ELR (cell line): ENCODE measurements around the gene ATP13A2.

Source experiments
- DNase-seq: peaks from one replicate; pipeline ENCODE4 v3.0.0-alpha.2; 2015; ENCODE audit warnings: low read depth

The ATP13A2 gene

DNA sequence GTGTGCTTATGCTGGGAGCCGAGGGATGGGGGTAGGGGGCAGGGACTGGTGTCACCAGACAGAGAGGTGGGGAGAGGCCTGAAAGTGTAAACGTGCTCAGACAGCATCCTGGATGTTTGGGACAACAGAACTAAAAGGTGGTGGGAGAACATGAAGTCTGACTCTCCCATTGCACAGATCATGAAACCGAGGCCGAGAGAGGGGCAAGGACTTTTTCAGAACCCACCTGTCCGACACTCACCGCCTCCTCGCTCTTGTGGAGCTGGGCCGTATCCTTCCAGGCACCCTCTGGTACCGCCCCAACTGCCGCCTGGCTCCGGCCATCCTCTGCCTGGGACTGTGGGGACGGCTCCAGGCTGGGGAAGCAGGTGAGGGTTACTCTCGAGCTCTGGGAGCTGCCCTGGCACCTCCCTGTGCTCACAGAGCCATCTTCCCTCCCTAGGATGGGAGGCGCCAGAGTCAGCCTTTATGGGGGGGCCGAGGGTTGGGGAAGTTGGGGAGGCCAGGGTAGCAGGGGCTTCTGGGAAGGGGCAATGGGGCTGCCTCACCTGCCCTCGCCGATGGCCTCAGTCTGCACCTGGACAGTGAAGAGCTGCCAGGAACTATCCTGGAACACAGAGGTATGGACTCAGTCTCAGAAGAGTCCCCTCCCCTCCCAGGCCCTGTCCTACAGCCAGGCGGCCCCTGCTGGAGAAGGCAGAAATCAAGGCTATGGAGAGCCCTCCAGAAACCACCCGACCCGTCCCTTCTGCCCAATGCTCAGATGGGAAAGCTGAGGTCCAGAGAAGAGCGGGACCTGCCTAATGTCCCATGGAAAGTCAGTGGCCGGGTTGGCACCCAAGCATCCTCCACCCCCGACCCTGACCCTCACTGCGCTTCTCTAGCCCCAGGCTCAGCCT is 7.0 kb downstream of the ATP13A2 start:
- peak; percentile 29 for DNase-seq

DNA sequence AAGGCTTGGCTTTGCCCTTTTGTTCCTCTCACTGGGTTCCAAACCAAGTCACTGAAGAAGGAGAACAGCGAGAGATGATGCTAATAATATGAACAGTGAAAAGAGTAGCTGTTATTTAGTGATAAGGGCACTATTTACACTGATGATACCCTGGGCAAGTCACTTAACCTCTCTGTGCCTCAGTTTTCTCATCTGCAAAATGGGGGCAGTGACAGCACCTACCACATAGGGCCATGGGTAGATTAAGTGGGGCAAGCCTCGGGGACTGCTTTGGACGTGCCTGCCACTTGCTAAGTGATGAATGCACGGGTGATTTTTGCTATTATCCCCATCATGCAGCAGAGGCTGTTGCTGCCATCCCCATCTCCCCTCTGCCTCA is 9.2 kb downstream of the ATP13A2 start:
- no peak for DNase-seq

DNA sequence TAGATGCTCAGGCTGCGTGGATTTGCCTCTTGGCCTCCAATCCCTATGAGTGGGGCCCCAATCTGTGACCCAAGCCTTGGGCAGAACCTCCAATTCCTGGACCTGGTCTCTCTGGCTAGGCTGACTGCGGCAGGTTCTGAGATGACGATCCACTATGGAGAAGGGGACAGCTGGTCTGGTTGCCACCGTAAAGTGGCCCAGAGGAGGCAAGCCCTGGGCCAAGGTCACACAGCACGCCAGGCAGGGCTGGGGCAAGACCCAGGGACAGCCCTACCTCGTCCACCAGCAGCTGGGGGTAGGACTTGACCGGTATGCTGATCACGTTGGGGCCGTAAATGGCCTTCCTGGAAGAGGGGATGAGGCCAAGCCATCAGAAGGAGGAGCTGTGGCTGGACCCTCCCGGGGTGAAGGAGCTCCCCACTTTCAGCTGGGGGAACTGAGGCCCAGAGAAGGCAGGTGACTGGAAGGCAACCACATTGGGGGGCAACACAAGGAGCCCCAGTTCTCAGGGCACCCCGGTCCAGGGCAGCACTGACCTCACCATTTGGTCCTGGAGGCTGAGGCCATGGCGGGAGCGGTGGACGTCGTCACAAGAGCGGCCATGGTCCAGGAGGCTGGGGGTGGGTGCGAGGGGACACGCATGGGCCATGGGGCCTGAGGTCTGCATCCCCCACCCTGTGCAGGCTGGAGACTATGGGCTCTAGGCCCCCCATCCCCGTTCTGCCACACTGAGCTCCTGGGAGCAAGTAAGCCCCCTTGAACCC is 9.8 kb downstream of the ATP13A2 start:
- DNase-seq = no peak

DNA sequence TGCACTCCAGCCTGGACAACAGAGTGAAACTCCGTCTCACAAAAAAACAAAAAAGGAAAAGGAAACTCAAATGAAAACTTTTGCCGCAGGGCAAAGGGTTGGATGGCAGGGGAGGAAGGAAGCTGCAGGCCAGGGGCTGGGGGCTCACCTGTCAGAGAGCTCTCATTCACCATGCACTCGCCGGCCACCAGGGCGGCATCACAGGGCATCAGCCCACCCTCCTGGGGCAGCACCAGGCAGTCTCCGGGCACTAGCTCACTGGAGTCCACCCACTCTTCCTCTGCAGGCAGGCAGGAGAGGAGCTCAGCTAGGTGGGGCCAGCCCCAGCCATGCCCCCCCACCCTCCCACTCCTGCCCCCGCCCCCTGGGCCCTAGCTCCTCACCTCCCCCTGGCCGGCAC is 11.9 kb downstream of the ATP13A2 start:
- no peak for DNase-seq

DNA sequence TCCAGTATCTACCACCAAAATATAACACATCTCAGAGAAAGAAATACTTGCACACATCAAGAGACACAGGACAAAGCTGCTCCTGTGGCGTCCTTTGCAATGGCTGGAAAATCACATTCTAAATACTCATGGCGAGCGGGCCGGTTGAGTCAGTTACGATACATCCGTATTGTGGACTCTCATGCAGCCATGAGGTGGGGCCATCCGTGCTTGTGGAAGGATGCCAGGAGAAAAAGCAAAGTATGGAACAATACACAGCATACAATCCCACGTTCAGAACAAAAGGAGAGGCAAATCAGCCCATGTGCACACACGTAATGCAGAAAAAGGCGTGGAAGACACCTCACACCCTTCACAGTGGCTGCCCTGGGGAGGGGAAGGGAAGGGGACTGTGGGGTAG is 13.1 kb downstream of the ATP13A2 start:
- peak; percentile 46 for DNase-seq

DNA sequence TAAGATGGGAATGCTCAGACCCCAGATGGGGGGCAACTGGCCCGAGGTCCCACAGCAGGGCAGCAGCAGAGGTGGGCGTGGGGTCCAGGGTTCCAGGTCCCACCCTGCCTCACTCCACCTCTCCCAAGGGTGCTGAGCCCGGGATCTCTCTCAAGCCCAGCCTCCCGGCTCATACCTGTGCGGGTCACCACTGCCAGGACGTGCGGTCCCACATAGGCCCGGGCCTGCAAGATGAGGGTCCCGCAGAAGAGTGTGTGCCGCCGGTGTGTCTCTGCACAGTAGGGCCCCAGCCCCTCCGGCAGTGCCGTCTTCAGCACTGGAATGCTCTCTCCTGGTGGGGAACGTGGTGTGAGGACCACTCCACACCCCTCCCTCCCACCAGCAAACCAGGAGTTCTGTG is 14.9 kb downstream of the ATP13A2 start:
- DNase-seq = no peak

DNA sequence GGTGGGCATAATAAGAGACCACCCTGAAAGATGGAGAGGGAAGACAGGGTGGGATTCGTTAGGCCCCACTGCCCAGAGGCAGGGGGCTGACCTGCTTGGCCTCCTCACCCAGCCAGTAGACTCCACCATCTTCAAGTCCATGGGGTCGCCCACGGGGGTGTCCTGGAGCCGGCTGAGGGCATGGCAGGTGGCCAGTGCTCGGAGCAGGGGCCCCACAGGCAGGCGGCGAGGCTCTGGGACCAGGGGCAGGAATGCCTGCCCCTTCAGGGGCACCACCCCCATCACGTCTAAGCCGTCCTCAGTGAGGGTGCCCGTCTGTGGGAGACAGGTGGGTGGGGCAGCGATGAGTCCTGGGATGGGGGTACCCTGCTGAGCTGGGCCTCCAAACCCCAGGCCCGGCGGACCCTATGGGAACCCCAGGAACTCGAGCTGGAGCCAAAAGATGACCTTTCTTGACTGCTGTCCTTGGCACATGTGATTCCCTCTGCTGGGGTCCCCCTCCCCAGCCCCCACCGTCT is 18.1 kb downstream of the ATP13A2 start:
- no peak for DNase-seq

DNA sequence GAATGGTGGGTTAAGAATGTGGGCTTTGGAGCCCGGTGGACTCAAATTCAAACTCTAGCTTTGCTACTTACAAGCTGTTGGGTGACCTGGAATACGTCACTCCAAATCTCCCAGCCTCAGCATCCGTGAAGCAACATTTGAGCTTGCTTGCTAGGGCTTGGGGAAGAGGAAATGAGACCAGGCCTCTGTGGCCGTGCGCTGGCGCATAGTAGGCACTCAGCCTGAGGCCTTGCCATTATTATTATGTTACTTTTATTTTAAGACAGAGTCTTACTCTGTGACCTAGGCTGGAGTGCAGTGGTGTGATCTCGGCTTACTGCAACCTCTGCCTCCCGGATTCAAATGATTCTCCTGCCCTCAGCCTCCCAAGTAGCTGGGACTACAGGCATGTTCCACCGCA is 19.1 kb downstream of the ATP13A2 start:
- DNase-seq = no peak

DNA sequence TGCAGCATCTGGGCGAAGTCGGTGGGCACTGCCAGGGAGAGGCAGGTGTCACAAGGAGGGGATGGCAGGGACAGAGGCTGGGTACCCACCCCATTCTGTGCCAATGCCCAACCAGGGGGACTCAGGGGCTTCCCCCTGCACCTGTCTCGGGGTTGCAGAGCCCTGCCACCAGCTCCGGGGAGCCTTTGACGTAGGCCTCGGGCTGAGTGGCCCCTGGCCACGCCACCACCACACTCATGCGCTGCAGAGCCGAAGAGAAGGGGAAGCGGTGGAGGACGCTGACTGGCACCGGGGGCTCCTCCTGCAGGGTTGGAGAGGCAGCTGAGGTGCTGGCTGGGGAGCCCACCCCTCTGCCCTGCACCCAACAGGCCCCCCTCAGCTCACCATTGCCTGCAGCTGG is 19.6 kb downstream of the ATP13A2 start:
- no peak for DNase-seq

DNA sequence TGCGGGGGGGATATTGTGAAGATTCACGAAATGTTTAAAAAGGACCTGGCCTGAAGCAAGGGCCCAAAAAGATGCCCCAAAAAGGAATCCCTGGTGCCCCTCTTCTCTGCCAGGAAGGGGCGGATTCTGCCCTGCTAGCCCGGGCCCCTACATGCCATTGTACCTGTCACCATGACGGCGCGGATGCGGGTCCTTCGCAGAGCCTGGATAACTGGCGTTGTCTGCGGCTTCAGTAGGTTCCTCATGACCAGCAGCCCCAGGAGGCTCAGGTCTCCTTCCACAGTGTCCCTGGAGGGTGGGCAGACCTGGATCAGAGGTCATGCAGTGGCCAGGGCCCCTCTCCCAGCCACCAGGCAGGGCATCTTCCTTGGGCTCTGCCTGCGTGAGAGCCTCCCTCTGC is 20.2 kb downstream of the ATP13A2 start:
- no peak for DNase-seq

DNA sequence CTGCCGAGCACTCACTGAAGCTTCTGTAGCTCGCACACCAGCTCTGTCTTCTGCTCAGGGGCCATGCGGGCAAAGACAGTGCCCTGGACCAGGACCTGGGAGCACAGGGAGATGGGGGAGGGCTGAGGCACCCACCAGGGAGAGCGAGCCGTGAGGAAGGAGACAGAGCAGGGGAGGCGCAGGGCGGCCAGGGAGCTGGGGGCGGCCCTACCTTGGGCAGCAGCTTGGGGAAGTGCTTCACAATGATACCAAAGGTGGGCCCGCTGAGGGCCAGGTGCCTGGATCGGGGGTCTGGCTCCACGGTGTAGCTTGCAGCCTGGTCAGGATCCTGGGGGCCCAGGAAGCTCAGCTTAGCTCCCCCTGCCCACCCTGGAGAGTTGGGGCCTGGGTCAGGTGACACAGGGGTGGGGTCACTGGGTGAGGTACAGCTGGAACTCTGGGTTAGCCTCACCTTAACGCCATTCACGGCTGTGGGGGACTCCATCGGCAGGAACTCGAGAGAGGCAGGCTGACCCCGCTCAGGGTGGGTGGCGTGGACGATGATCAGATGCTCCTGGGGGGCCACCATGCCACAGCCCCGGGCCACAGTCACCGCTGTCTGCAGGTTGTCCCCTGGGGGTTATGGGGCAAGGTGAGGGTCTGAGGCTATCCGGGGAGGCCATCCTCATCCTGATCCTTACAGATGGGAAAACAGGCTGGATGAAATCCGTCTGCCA is 21.9 kb downstream of the ATP13A2 start:
- DNase-seq = no peak

DNA sequence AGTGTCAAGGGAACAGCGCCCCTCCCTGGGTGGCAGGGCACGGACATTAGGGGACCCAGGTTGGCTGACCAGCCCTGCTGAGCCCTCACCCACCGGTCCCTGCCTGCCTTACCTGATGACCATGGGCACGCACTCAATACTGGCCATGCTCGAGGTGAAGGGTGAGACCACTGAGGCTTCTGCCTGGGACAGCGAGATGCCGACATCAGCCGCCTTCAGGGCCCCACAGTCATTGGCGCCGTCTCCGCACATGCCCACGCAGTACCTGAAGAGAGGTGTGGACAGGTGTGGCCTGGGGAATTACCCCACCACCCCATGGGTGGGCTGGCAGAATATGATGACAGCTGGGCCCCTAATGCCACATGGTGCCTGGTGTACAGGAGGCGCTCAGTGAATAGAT is 23.5 kb downstream of the ATP13A2 start:
- DNase-seq = no peak

DNA sequence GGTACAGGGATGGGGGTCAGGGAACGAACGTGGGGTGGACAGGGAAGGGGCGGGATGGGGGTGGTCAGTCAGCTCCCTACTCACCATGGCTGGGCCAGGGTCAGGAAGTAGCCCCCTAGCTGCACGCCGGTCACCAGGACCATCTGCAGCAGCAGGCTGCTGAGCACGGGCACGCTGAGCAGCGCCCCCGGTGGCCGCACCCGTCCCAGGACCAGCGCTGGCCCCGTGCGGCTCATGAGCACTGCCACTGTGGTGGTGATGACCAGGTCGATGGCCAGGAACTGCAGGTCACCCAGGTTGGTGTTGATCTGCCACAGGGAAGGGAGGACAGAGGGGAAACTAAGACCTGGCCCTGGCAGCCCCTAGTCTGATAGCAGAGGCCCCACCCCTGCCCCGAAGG is 24.8 kb downstream of the ATP13A2 start:
- no peak for DNase-seq

DNA sequence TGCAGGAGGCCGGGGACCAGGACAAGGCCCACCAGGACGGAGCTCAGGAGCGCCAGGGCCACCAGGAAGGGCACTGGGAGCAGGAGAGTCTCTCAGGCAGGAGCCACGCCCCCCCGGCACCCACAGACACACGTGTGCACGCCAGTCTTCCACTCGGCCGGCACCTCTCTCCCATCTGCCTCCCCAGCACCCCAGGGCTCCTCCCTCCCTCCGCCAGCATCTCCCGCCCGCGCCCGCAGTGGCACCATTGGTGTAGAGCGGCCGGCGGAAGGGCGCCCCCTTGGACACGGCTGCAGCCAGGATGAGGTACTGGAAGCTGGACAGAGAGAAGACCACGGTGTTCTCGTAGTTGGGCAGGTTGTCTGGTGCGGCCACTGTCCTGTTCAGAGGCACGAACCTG is 25.2 kb downstream of the ATP13A2 start:
- DNase-seq = no peak

DNA sequence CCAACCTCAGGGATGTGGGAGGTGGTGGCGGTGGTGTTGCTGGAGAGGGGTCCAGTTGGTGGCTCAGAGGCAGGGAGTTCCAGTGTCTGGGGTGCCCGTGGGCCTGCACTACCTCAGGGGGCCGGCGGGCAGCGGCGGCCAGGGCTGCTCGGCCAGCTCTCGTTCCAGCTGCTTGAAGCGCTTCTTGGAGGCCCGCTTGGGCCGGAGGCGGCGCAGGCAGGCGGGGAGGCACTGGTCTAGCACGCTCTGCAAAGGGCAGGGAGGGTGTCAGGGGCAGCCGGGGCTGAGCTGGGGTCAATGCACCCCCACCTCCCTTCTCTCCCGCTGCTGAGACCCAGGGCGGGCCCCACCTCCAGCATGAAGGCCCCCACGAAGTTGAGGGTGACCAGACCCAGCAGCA is 25.6 kb downstream of the ATP13A2 start:
- DNase-seq = no peak

DNA sequence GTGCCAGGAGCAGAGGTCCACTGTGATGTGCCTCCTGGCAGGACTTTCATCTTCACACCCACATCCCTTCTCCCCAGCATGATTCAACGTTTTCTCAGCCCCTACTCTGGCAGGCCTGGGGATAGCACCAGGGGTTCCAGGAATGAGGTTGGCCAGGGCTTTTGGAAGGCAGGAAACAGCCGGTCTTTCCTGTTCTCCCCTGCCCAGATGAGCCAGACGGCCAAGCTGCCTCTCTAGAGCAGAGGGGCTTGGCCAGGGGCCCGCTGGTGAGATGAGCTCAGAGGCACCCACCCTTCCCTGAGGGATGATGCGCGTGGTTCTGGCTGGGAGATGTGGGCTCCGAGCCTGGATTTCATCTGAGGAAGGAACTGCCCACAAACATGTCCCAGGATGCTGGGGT is 27.0 kb downstream of the ATP13A2 start:
- DNase-seq = peak; percentile 84

DNA sequence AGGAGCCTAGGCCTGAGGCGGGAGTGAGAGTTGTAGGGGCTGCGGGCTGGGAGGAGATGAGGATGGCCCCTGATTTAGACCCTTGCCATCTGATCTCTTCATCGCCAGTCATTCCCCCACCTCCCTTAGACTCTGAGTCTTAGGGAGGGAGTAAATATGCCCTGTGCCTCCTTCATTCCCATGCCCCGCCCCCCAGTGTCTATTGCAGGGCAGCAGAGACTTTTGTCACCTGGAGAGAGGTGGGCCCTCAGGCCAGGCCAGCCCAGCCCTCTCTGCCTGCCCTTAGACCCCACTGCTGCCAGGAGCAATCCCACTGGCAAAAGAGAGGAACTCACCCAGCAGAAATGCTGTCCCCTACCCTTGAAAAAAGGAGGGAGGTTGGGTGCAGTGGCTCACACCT is 28.1 kb downstream of the ATP13A2 start:
- DNase-seq = no peak

DNA sequence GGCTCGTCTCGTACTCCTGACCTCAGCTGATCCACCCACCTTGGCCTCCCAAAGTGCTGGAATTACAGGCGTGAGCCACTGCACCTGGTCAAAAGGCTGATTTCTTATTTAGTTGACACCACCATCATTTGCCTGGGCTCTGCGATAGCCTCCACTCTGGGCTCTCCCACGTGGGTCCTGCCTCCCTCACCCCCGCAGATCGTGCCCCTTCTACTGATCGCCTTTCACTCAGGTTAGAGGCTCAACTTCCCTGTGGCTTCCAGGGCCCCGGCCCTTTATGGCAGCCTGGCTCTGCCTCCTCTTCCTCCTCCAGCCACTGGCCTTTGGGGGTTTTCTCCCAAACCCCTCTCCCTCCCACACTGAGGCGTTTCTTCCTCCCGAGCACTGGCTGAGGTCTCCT is 28.8 kb downstream of the ATP13A2 start:
- no peak for DNase-seq

DNA sequence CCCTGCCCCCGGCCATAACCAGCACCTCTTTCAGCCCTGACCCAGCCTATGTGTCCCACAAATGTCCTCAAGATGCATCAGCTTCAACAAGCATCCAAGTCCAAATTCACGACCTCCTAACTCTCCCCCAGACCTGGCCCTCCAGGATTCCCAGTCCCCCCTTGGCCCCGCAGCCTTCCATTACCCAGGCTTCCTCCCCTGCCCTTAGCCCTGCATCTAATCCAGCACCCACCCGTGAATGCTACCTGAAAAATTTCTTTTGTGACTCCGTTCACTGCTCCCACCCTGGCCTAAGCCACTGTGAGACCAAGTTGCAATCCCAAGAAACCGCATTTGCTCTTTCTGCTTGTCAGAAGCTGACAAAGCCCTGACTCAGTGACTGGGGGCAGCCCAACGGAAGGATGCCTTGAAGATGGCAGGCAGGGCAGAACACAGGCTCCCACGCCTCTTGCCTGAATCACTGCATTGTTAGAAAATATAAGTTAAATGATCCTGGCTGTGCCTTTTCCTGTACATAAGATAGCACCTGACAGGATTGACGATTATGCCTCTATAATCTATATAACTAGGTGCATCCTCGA is 30.4 kb downstream of the ATP13A2 start:
- DNase-seq = peak; percentile 96

DNA sequence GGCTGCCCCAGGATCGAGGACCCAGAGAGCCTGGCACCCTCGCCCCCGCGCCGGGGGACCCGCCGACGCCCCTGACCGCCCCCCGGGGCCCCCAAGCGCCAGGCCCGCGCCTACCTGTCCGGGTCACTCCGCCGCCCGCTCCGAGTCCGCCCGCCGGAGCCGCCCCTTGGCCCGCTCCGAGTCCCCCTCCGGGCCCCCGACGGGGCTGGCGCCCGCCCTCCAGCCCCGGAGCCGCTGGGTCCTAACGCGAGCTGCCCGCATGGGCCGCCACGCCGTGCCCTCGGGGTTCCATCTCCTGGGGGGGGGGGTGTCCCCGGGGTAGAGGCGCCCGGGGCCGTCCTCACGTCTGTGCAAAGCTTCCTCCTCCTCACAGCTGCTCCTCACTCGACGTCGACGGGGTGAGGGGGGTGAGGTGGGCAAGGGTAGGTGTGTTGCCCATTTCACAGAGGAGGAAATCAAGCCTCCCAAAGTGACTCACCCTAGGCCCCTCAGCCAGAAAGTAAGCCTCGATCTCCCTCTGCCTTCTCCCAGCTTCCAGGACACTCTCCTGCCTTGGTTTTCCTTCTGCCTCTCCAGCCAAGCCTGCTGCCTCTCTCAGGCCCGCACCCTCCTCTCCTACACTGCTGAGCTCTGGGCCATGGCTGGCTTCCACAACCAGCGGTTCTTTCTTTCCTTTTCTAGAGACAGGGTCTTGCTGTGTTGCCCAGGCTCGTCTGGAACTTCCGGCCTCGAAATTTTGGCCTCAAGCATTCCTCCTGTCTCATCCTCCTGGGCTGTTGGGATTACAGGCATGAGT is 31.1 kb downstream of the ATP13A2 start, which contains the start of gene MFAP2:
MFAP2 (minus strand) TSS at position 148 of the 796 bp plus-strand sequence. CDS start 2,347 bp downstream, outside the sequence.
- DNase-seq = peak; percentile 58
